Glutamatergic neuron (in vitro differentiated cells): ENCODE data around the gene SPIRE2. TPM values are rescaled to one million over a fixed set of nuclear protein-coding genes. Genes with fewer than 3 reads are reported as not detected.
"Not testable (repeated sequence)": the region's sequence is repeated elsewhere in the genome, so short reads cannot be mapped to it uniquely, and the experiment has no call there.

ENCODE experiments used
- DNase-seq: peaks from one replicate; pipeline ENCODE4 v3.0.0; 2022
- H3K27ac Mint-ChIP-seq: one replicate; pipeline ENCODE4 v1.8.0; 2020; ENCODE audit warnings: mild to moderate bottlenecking, mixed read lengths, inconsistent platforms; ENCODE audit not compliant: unreplicated experiment
- H3K27me3 Mint-ChIP-seq: one replicate; pipeline ENCODE4 v1.8.0; 2020; ENCODE audit warnings: mild to moderate bottlenecking, moderate library complexity, mixed read lengths, inconsistent platforms; ENCODE audit not compliant: unreplicated experiment
- H3K36me3 Mint-ChIP-seq: one replicate; pipeline ENCODE4 v1.8.0; 2020; ENCODE audit warnings: mild to moderate bottlenecking, mixed read lengths, inconsistent platforms; ENCODE audit not compliant: unreplicated experiment
- H3K4me1 Mint-ChIP-seq: one replicate; pipeline ENCODE4 v1.8.0; 2020; ENCODE audit warnings: mild to moderate bottlenecking, low read depth, mixed read lengths, inconsistent platforms; ENCODE audit not compliant: unreplicated experiment
- H3K4me3 Mint-ChIP-seq: one replicate; pipeline ENCODE4 v1.8.0; 2020; ENCODE audit warnings: mild to moderate bottlenecking, mixed read lengths, inconsistent platforms; ENCODE audit not compliant: unreplicated experiment
- H3K9me3 Mint-ChIP-seq: one replicate; pipeline ENCODE4 v1.8.0; 2020; ENCODE audit warnings: mild to moderate bottlenecking, moderate library complexity, mixed read lengths, inconsistent platforms; ENCODE audit not compliant: unreplicated experiment
- long read RNA-seq: library from polyadenylated mRNA; unstranded; transcript quantifications from one replicate; pipeline ENCODE4 v2.0.0, GENCODE V29; 2020; ENCODE audit not compliant: unreplicated experiment
- total RNA-seq: library from RNA; stranded (reverse); fragmentation: NEBNext Ultra II Directional; extraction: Animal tissue kit (Norgen Biotek cat#: 25700); gene quantifications from one replicate; pipeline ENCODE4 v1.2.1, GENCODE V29; 2021; ENCODE audit not compliant: unreplicated experiment
- TF ChIP-seq, protein P1 (sequence below): fragments of 200-600 bp; sonication (generic); IDR thresholded peaks from one replicate; pipeline ENCODE4 v1.5.0; 2021; ENCODE audit not compliant: partially characterized antibody, unreplicated experiment

Gene SPIRE2, protein sequence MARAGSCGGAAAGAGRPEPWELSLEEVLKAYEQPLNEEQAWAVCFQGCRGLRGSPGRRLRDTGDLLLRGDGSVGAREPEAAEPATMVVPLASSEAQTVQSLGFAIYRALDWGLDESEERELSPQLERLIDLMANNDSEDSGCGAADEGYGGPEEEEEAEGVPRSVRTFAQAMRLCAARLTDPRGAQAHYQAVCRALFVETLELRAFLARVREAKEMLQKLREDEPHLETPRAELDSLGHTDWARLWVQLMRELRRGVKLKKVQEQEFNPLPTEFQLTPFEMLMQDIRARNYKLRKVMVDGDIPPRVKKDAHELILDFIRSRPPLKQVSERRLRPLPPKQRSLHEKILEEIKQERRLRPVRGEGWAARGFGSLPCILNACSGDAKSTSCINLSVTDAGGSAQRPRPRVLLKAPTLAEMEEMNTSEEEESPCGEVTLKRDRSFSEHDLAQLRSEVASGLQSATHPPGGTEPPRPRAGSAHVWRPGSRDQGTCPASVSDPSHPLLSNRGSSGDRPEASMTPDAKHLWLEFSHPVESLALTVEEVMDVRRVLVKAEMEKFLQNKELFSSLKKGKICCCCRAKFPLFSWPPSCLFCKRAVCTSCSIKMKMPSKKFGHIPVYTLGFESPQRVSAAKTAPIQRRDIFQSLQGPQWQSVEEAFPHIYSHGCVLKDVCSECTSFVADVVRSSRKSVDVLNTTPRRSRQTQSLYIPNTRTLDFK
- total RNA-seq, result 39.2 TPM
- long read RNA-seq, partial matches to known transcripts, result 0 of 3 reads
- long read RNA-seq, other reads (novel, unspliced or antisense), result 1 of 3 reads

DNA sequence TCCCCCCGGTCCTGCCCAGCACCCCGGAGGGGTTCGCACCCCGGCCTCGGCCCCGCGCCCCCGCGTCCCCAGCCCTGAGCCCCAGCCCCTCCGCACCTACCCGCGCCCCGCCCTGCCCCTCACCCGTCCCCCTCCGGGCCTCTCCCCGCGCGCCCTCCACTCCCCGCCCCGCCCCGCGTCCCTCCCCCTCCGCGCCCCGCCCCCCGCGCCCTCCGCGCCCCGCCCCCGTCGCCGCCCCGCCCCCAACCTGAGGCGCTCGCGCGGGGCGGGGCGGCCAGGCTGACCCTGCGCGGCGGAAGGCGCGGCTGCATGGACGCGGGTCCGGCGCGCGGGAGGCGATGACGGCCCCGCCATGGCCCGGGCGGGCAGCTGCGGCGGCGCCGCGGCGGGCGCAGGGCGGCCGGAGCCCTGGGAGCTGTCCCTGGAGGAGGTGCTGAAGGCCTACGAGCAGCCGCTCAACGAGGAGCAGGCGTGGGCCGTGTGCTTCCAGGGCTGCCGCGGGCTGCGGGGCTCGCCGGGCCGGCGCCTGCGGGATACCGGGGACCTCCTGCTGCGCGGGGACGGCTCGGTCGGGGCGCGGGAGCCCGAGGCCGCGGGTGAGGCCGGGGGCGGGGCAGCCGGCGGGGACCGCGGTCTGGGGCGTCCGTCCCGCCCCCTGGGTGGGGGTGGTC, at the start of gene SPIRE2:
Gene SPIRE2 (plus strand): TSS at position 277 of the 671 bp plus-strand sequence. CDS start 76 bp downstream, at position 353.
- peak; percentile 81 for DNase-seq
- peaks cover 13% of the 10 kb centered on the region for H3K4me1 Mint-ChIP-seq
- peaks cover 8% of the 10 kb centered on the region for H3K27me3 Mint-ChIP-seq
- no peaks in the 10 kb centered on the region for H3K36me3 Mint-ChIP-seq
- peaks cover 8% of the 10 kb centered on the region for H3K9me3 Mint-ChIP-seq
- TF ChIP-seq, protein P1, sequence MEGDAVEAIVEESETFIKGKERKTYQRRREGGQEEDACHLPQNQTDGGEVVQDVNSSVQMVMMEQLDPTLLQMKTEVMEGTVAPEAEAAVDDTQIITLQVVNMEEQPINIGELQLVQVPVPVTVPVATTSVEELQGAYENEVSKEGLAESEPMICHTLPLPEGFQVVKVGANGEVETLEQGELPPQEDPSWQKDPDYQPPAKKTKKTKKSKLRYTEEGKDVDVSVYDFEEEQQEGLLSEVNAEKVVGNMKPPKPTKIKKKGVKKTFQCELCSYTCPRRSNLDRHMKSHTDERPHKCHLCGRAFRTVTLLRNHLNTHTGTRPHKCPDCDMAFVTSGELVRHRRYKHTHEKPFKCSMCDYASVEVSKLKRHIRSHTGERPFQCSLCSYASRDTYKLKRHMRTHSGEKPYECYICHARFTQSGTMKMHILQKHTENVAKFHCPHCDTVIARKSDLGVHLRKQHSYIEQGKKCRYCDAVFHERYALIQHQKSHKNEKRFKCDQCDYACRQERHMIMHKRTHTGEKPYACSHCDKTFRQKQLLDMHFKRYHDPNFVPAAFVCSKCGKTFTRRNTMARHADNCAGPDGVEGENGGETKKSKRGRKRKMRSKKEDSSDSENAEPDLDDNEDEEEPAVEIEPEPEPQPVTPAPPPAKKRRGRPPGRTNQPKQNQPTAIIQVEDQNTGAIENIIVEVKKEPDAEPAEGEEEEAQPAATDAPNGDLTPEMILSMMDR, result no peak
- peak within 1 kb of the TSS; percentile 81 for H3K27ac Mint-ChIP-seq
- peak within 1 kb of the TSS; percentile 93 for H3K4me3 Mint-ChIP-seq

DNA sequence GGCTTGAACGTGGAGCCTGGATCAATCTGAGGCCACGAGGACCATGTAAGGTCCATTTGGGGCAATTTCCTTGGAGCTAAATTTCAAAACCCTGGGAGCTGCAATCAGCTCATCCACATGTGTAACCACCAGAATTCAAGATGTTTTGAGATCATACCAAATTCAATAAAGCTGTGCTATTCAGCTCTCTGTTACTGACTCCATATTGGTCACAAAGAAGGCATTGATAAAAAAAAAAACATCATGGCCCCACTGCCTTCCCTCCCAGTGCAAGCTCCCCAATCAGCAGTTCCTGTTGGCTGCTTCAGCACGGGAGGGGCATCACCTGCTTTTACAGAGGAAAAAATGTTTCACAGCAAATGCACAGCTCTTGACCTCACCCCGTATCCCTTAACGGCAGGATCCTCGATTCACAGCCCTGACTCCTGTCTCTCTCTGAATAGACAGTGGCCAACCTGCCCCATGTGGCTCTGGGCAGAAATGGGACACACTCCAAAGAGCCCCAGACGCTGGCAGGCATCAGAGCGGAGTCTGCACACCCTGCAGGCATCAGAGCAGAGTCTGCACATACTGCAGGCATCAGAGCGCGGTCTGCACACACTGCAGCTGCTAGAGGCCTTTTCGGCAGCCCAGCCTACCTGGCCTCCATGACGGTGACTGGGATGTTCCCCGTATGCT, 48.9 kb upstream of the SPIRE2 start:
- H3K27me3 Mint-ChIP-seq, result peaks cover 2% of the 10 kb centered on the region
- no peak overlapping the region for H3K27ac Mint-ChIP-seq
- TF ChIP-seq, protein P1, result no peak
- no peak overlapping the region for H3K4me3 Mint-ChIP-seq
- no peaks in the 10 kb centered on the region for H3K36me3 Mint-ChIP-seq
- no peaks in the 10 kb centered on the region for H3K4me1 Mint-ChIP-seq
- no peak for DNase-seq
- H3K9me3 Mint-ChIP-seq, result no peaks in the 10 kb centered on the region

DNA sequence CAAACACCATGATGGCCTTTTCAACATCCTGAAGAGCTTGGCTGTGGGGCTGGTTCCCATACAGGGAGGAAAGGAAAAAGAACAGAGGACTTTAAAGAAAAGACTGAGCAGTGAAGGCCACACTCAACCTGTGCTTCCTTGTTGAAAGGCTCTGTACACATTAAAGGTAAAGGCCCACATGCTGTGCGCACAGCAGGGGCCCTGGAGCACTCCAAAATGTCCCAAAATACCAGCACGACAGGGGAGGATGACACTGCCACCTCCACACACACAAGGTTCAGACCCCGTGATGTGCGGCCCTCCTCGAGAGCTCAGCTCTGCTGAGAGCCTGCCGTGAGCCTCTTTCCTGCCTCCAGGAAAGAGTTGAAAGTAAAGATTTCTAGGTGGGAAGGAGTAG, 48.4 kb upstream of the SPIRE2 start:
- TF ChIP-seq, protein P1, result no peak
- Mint-ChIP-seq H3K27ac (no peak overlapping the region), H3K36me3 (no peaks in the 10 kb centered on the region), H3K4me1 (no peaks in the 10 kb centered on the region), H3K9me3 (no peaks in the 10 kb centered on the region), H3K4me3 (no peak overlapping the region), H3K27me3 (peaks cover 2% of the 10 kb centered on the region)
- no peak for DNase-seq

DNA sequence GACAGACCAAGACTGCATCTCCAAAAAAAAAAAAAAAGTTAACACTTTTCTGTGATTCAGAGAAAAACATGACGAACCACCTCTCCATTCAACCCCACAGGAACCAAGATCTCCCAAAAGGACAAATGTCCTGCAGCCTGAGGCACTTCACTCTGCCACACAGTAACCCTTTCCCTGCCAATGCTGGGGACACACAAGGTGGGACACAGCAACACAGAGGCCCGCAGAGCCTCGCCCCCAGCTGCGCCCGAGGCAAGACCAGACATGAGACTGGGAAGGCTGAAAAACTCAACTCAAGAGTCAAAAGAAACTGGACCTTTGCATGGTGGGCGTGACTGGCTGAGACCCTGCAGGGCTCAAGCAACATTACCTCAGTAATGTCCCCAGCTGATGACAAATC, 45.8 kb upstream of the SPIRE2 start:
- no peaks in the 10 kb centered on the region for H3K4me1 Mint-ChIP-seq
- TF ChIP-seq, protein P1, result no peak
- H3K4me3 Mint-ChIP-seq, result no peak overlapping the region
- no peak for DNase-seq
- H3K9me3 Mint-ChIP-seq, result peaks cover 2% of the 10 kb centered on the region
- no peak overlapping the region for H3K27ac Mint-ChIP-seq
- H3K27me3 Mint-ChIP-seq, result no peaks in the 10 kb centered on the region
- no peaks in the 10 kb centered on the region for H3K36me3 Mint-ChIP-seq

DNA sequence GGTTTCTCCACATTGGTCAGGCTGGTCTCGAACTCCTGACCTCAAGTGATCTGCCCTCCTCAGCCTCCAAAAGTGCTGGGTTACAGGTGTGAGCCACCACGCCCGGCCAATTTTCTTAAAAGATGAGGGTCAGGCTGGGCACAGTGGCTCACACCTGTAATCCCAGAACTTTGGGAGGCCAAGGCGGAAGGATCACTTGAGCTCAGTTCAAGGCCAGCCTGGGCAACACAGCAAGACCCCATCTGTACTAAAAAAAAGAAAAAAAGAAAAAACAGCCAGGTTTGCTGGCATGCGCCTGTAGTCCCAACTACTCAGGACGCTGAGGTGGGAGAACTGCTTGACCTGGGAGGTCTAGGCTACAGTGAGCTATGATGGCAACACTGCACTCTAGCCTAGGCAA, 44.3 kb upstream of the SPIRE2 start:
- H3K4me1 Mint-ChIP-seq, DNase-seq, H3K27ac Mint-ChIP-seq, H3K27me3 Mint-ChIP-seq, H3K36me3 Mint-ChIP-seq, H3K4me3 Mint-ChIP-seq, H3K9me3 Mint-ChIP-seq: not testable (repeated sequence)
